ENCODE data around the gene ZNF668.

Gene ZNF668

DNA sequence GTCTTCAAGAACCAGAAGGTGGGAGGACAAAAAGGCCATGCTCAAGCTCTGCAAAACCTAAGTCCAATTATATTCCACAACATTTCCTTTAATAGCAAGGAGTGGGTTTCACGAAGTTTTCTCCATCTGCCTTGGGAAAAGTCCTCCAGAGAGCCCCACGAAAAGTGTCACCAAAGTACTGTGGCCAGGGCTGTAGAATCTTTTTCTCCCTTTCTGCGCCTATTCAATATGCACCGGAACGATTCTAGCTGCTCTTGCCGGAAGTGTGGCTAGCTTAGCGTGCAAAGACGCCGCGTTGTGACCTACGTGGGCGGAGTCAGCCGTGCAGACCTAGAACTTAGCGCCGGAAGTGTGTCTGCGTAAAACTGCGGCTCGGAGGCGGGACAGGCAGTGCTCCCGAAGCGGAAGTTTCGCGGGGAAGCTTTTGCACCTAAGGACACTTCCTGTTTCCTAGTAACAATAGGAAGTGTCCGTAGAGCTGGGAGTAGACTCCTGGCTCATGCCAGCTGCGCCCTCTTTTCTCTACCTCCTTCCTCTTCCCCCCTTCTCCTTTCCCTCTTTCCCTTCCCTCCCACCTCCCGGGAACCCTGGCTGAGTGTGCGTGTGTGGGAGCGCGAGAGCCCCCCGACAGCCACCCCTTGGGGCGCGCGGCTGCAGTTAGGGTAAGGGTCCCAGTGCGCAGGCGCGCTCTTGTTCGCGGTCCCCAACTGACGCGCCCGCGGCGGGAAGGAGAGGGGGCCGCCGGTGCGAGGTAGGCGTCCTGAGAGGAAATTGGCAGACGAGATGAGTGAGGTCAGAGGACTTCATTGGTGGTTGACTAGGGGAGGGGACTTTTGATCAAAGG lies at the start of gene ZNF668, which contains the start of gene ZNF646:
ZNF668 (minus strand) TSS at position 271 of the 844 bp plus-strand sequence. CDS start 9,781 bp downstream, outside the sequence.
ZNF646 (plus strand) TSS at position 453 of the 844 bp plus-strand sequence. CDS start 1,903 bp downstream, outside the sequence.
- peak; percentile 65 to 92 for DNase-seq

DNA sequence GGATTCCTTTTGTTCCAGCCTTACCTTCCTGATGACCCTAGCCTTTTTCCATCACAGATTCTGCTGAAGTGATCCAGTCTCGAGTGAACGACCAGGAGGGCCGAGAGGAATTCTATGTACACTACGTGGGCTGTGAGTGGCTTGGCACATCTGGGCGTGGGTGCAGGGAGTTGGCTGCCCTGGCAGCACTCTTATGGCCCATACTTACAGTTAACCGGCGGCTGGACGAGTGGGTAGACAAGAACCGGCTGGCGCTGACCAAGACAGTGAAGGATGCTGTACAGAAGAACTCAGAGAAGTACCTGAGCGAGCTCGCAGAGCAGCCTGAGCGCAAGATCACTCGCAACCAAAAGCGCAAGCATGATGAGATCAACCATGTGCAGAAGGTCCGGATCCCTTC lies 46.1 kb upstream of the ZNF668 start:
- no peak for DNase-seq

DNA sequence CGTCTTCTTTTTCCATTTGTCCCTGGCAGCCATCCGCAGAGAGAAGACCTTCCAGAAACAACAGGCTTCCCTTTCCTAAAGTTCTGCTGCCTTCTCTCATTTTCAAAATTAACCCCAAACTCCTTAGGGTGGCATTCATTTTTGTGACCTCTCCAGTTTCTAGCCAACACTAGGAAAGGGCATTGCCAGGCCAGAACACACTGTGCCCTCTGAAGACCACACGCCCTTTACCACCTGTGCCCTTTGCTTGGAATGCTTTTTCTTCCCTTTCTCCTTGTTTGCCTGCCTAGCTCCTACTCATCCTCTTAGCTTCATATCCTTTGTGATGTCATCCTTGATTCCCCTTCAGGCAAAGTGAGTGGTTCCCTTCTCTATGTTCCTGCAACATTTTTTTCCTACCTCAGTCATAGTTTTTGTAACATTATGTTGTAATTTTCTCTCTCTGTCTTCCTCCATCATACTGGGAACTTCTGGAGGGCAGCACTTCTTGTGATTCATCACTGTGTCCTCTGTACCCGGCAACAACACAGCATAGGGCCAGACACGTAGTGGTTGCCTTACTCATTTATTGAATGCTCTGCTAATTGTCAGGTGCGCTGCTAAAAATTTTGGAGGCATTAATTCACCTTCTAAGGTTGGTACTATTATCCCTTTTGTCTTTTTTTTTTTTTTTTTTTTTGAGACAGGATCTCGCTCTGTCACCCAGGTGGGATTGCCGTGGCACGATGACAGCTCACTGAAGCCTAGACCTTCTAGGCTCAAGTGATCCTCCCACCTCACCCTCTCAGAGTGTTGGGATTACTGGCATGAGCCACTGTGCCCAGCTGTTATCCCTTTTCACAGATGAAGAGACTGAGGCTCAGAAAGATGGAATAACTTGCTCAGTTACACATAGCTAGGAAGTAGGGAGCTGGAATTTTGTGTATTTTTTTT lies 44.4 kb upstream of the ZNF668 start:
- no peak for DNase-seq

GRCh38 chr16:31117384-31118222 lies 43.6 kb upstream of the ZNF668 start, which contains the start of gene KAT8:
KAT8 (plus strand) TSS chr16:31117664; CDS start chr16:31117682, 18 bp downstream.
- DNase-seq: peak; percentile 61 to 91

DNA sequence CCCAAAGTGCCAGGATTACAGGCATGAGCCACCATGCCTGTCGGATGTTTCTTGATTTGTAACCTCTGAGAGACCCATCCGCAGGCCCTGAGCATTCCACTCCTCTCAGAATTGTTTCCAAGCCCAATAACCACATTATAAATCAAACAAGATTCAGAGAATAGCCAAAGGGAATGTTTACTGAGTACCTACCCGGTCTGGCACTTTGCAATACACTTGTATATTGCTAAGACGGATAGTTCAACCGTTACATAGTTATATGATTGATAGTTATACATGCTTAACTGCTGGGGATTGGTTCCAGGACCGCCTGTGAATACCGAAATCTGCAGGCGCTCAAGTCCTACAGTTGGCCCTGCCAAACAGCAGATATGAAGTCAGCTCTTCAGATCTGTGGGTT lies 40.4 kb upstream of the ZNF668 start:
- DNase-seq: no peak

GRCh38 chr16:31113121-31114120 lies 39.4 kb upstream of the ZNF668 start:
- DNase-seq: no peak

DNA sequence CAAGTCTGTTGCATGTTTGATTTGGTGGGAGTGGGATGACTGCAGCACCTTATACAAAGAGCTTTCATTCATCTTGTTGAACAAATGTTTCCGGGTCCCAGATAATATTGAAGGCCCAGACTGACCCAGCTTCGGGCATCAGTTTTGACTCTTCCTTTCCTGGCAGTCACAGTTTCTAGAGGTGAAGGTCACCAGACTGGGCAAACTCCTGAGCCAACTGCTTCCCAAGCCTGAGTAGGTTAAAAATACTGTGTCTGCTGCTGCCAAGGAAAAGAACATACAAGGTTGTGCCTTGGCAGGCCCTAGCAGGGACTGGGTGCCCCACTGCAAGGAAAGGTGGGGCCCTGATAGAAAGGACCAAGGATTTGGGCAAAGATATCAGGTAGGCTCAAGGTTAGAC lies 38.7 kb upstream of the ZNF668 start:
- DNase-seq: no peak

DNA sequence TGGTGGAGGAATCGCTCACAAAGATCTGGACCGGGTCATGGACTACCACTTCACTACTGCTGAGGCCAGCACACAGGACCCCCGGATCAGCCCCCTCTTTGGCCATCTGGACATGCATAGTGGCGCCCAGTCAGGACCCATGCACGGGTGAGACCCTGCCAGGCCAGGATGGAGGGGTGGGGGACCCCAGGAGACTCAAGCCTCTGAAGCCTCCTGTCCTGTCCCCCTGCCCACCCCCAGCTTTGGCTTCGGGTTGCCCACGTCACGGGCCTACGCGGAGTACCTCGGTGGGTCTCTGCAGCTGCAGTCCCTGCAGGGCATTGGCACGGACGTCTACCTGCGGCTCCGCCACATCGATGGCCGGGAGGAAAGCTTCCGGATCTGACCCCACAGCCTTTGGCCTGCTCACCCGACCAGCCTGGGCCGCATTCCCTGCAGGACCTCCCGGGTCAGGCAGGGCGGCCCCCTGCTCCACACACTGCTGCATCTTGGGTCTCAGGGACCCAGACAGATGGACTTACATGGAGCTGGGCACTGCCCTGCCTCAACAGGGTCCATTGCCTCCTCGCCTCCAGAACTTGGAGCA lies 37.9 kb upstream of the ZNF668 start:
- DNase-seq: no peak

DNA sequence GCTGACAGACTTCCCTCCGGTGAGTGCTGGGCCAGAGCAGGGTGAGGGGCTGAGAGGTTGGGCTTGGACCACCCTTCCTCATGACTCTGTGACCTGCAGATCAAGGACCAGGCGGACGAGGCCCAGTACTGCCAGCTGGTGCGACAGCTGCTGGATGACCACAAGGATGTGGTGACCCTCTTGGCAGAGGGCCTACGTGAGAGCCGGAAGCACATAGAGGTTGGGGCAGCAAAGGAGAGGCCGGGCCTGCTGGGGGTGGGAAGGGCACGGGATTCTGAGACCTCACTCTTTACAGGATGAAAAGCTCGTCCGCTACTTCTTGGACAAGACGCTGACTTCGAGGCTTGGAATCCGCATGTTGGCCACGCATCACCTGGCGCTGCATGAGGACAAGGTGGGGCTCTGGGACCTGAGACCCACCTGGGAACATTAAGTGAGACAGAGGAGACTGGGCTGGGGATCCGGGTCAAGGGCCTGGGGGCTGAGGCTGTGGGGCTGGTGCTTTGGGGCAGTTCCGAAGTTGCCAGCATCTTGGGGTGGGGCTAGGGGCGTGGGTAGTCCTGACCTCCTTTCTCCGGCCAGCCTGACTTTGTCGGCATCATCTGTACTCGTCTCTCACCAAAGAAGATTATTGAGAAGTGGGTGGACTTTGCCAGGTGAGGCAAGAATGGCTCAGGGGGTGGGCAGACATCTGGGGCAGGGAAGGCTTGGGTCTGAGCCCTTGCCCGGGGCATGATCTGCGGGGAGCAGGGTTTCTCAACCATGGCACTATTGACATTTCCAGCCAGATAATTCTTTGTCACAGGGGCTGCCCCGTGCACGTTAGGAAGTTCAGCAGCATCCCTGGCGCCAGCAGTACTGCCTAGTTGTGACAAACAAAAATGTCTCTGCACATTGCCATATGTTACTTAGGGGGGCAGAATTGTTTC lies 36.3 kb upstream of the ZNF668 start:
- no peak for DNase-seq

DNA sequence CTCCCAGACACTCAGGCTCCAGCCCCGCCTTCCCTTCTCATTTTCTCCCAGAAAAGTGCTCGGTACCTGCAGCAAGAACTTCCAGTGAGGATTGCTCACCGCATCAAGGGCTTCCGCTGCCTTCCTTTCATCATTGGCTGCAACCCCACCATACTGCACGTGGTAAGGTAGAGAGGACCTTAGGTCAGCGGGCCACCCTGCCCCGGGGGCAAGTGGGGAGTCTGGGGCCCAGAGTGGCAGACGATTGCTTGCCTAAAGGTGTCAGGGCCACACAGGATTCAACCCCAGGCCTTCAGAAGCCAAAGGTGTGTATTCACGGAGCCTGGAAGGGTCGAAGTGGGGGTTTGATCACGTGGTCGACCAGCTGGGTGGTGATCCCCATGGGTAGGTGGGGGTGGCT lies 35.6 kb upstream of the ZNF668 start:
- no peak for DNase-seq

- no peak for DNase-seq
Measured at GRCh38 chr16:31108794-31109558, 34.9 kb upstream of the ZNF668 start.

GRCh38 chr16:31108035-31108793 lies 34.2 kb upstream of the ZNF668 start, which contains the start of gene BCKDK:
BCKDK (plus strand) TSS chr16:31108386; CDS start chr16:31109224, 838 bp downstream.
- peak in 1 of 2 experiments; percentile 1 for DNase-seq

DNA sequence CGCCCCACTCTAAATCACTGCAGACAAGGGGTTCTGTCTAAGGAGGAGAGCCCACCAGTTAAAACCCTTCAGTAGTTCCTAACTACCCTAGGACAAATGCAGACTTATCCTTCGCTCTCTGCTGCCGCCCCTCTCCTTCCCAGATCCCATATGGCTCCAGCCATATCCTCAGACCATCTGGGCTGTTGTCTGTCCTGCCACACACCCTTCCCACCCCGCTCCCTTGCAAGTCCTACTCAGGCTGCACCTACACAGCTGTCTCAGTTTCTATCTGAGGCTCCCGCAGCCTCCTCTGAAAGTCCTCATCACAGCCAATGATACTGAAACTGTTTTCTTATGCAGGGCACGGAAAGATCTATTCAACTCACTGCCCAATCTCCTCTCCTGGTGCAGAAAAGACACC lies 33.4 kb upstream of the ZNF668 start:
- no peak for DNase-seq

DNA sequence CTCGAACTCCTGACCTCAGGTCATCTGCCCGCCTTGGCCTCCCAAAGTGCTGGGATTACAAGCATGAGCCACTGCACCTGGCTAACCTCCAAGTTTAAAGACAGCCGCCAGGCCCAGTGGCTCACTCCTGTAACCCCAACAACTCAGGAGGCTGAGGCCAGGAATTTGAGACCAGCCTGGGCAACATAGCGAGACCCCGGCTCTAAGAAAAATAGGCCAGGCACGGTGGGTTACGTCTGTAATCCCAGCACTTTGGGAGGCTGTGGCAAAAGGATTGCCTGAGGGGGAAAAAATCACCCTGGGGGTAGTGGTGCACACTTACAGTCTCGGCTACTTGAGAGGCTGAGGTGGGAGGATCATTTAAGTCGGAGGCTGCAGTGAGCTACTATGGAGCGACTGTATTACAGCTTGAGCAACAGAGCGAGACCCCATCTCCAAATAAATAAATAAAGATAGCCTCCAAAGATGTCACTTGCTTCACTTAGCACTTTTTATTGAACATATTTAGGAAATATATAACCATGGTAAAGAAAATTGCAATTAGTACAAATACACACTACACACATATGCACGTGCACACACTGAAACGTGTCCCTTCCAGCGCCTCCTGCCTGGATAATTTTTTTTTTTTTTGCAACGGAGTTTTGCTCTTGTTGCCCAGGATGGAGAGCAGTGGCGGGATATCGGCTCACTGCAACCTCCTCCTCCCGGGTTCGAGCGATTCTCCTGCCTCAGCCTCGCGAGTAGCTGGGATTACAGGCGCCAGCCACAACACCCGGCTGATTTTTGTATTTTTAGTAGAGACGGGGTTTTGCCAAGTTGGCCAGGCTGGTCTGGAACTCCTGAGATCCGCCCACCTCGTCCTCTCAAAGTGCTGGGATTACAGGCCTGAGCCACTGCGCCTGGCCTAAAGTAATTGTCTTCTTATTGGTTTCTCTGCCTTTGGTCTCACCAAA lies 32.7 kb upstream of the ZNF668 start:
- no peak for DNase-seq

- DNase-seq: peak in 1 of 2 experiments; percentile 1
Measured at GRCh38 chr16:31105677-31106213, 31.7 kb upstream of the ZNF668 start.

All from NCI-H187 (cell line).